ENCODE data around the gene EID1. TPM values are rescaled to one million over a fixed set of nuclear protein-coding genes. Genes with fewer than 3 reads are reported as not detected.

The EID1 gene
- total and polyA plus RNA-seq, 9 of the 15 experiments (the other 6 are each of a cell fraction or from before 2014, with no cell fraction given): 46.5 to 211 (median 143) TPM

DNA sequence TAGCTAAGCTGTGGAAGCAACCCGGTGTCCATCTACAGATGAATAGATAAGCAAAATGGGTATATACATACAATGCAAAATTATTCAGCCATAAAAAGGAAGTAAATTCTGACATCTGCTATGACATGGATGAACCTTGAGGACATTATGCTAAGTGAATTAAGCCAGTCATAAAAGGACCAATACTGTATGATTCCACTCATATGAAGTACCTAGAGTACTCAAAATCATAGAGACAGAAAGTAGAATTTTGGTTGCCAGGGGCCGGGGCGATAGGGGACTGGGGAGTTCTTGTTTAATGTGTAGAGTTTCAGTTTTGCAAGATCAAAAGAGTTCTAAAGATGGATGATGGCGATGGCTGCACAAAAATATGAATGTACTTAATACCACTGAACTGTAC is 10.3 kb downstream of the EID1 start:
- Histone ChIP-seq H3K4me3 (no peak overlapping the region), H3K36me3 (ENCODE audit: control insufficient read depth, insufficient read depth, low read length) (no peaks in the 10 kb centered on the region), H2AFZ (ENCODE audit: low read depth, low read length) (no peak overlapping the region), H3K4me2 (ENCODE audit: insufficient read depth, low read length) (no peak overlapping the region), H4K20me1 (replicated peaks; ENCODE audit: control insufficient read depth, insufficient read depth, low read length) (no peaks in the 10 kb centered on the region), H3K9me3 (replicated peaks; ENCODE audit: control insufficient read depth, insufficient read depth, low read depth, low read length) (no peaks in the 10 kb centered on the region), H3K27me3 (ENCODE audit: control insufficient read depth in 2 of 2, insufficient read depth in 2 of 2, low read length in 2 of 2) (no peaks in the 10 kb centered on the region), H3K9me1 (ENCODE audit: control insufficient read depth, insufficient read depth, low read length) (no peaks in the 10 kb centered on the region), H3K79me2 (ENCODE audit: control insufficient read depth, insufficient read depth, low read length) (no peaks in the 10 kb centered on the region), H3K4me1 (replicated peaks in 1 of 2; ENCODE audit: control insufficient read depth in 2 of 2, insufficient read depth in 2 of 2, low read length in 2 of 2) (peaks cover 0 to 20% of the 10 kb centered on the region in 2 experiments; a peak in 4 of 5 replicates), H3K27ac (ENCODE audit: extremely low read depth, low read depth, low read length) (no peak overlapping the region), H3K9ac (ENCODE audit: insufficient read depth in 1 of 2, low read depth in 2 of 2, low read length in 2 of 2) (no peak overlapping the region)
- ChIA-PET CTCF (ENCODE audit: low intra/inter-chr PET ratio) (no interaction called here), POLR2A (interaction anchor here (3.2 kb wide), 1 partner anchor 8 kb away, joined by 14 read pairs; no protein-coding TSS in a partner anchor)
- intact Hi-C loops (cut with micrococcal nuclease) (no loop called here), in situ Hi-C loops (cut with MboI) (no loop called here)
- no peak for DNase-seq (ENCODE audit: extremely low read depth in 1 of 4, low spot score in 3 of 4)
- FAIRE-seq: no peak
- no peak for ATAC-seq
- 46% methylated on average over 4 of the region's 4 CpGs for WGBS (ENCODE audit: insufficient coverage, low coverage, missing lambda C conversion rate)
- no TSS peak for BruUV-seq (replicated peaks)
- TF ChIP-seq ATF7 (IDR thresholded peaks at IDR 0.05) (no peak), EP400 (IDR thresholded peaks at IDR 0.05) (no peak), ZNF224 (CRISPR knock-in tag; IDR thresholded peaks at IDR 0.05) (no peak), KDM5B (IDR thresholded peaks at IDR 0.05; ENCODE audit: insufficient replicate concordance, low read depth, low read length) (no peak), HDAC2 (IDR thresholded peaks at IDR 0.05) (no peak), CHD2 (IDR thresholded peaks at IDR 0.05; ENCODE audit: low read depth, low read length) (no peak), ILF3 (IDR thresholded peaks at IDR 0.05; ENCODE audit: borderline replicate concordance) (no peak), TEAD2 (tag; IDR thresholded peaks at IDR 0.05) (no peak), ASH1L (IDR thresholded peaks at IDR 0.05; ENCODE audit: borderline replicate concordance, low read depth, partially characterized antibody) (no peak), KAT8 (IDR thresholded peaks at IDR 0.05; ENCODE audit: low read depth) (no peak), ZNF140 (CRISPR knock-in tag; IDR thresholded peaks at IDR 0.05) (no peak), SMAD2 (IDR thresholded peaks at IDR 0.05; ENCODE audit: low read depth, low read length) (no peak), HIVEP1 (CRISPR knock-in tag; IDR thresholded peaks at IDR 0.05) (no peak), SMARCC2 (IDR thresholded peaks at IDR 0.05; ENCODE audit: low read depth) (no peak), ZNF354B (CRISPR knock-in tag; IDR thresholded peaks at IDR 0.05) (no peak)
- TF ChIP-seq, protein P1, sequence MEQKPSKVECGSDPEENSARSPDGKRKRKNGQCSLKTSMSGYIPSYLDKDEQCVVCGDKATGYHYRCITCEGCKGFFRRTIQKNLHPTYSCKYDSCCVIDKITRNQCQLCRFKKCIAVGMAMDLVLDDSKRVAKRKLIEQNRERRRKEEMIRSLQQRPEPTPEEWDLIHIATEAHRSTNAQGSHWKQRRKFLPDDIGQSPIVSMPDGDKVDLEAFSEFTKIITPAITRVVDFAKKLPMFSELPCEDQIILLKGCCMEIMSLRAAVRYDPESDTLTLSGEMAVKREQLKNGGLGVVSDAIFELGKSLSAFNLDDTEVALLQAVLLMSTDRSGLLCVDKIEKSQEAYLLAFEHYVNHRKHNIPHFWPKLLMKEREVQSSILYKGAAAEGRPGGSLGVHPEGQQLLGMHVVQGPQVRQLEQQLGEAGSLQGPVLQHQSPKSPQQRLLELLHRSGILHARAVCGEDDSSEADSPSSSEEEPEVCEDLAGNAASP (IDR thresholded peaks at IDR 0.05): no peak
- TF ChIP-seq, protein P2, sequence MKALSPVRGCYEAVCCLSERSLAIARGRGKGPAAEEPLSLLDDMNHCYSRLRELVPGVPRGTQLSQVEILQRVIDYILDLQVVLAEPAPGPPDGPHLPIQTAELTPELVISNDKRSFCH (CRISPR knock-in tag; IDR thresholded peaks at IDR 0.05): no peak
- TF ChIP-seq, protein P2 (tag; IDR thresholded peaks at IDR 0.05): no peak
- TF ChIP-seq, protein P3, sequence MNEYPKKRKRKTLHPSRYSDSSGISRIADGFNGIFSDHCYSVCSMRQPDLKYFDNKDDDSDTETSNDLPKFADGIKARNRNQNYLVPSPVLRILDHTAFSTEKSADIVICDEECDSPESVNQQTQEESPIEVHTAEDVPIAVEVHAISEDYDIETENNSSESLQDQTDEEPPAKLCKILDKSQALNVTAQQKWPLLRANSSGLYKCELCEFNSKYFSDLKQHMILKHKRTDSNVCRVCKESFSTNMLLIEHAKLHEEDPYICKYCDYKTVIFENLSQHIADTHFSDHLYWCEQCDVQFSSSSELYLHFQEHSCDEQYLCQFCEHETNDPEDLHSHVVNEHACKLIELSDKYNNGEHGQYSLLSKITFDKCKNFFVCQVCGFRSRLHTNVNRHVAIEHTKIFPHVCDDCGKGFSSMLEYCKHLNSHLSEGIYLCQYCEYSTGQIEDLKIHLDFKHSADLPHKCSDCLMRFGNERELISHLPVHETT (CRISPR knock-in tag; conservative IDR thresholded peaks at IDR 0.05 in 1 of 2, IDR thresholded peaks at IDR 0.05 in 1 of 2): no peak
